Ovary (tissue), 9 donors: ENCODE measurements around the gene STIM1. TPM values are rescaled to one million over a fixed set of nuclear protein-coding genes. Genes with fewer than 3 reads are reported as not detected.
A peak's percentile ranks its signal among the peaks of the same experiment; 100 is the strongest.

Experiments
- DNase-seq, 5 donors: peaks; one replicate each; pipeline ENCODE4 v3.0.0-alpha.2; 2019 to 2020
- H3K27ac ChIP-seq, 2 donors: fragments of 200-600 bp; one replicate each; pipeline versions ENCODE4 v1.5.1 to v1.8.0; 2019 to 2022
- H3K27me3 ChIP-seq: fragments of 200-600 bp; one replicate; pipeline ENCODE4 v1.8.0; 2022
- H3K36me3 ChIP-seq: fragments of 200-600 bp; sonication (generic); one replicate; pipeline ENCODE4 v1.5.1; 2019
- H3K4me1 ChIP-seq: one replicate; pipeline ENCODE4 v1.8.1; 2013; ENCODE audit warnings: mild to moderate bottlenecking, moderate library complexity; ENCODE audit not compliant: insufficient read depth
- H3K4me3 ChIP-seq: fragments of 200-600 bp; sonication (generic); one replicate; pipeline ENCODE4 v1.5.1; 2017
- H3K9me3 ChIP-seq, 2 donors: fragments of 200-600 bp in 1 of 2; sonication (generic) in 1 of 2; one replicate each; pipeline versions ENCODE4 v1.5.1 to v1.8.1; 2013 to 2019; ENCODE audit warnings: mild to moderate bottlenecking in 1 of 2, moderate library complexity in 1 of 2
- EP300 ChIP-seq: sonication (generic); formaldehyde crosslinking; IDR thresholded peaks from one replicate; pipeline ENCODE4 v1.6.1; 2017; ENCODE audit warnings: antibody characterized with exemption
- POLR2A ChIP-seq: fragments of 450-650 bp; IDR thresholded peaks from one replicate; pipeline ENCODE4 v1.6.1; 2017; ENCODE audit warnings: antibody characterized with exemption, mild to moderate bottlenecking, moderate library complexity
- WGBS, 3 donors: extraction: QIAGEN DNeasy Blood & Tissue Kit in 1 of 3; methylation state at CpG; one replicate each; pipeline versions ENCODE4 v1.1.5 to v1.1.7; 2013 to 2017; 5-methylcytosine and 5-hydroxymethylcytosine counted together
- intact Hi-C, 4 donors: fragments of 100-400 bp; cut with DNase I; formaldehyde crosslinking; loops; one replicate each; pipeline versions ENCODE4 v1.11.0 to v1.15.1; 2022 to 2023
- polyA plus RNA-seq, 2 donors: library from polyadenylated mRNA; stranded (reverse); fragments of 200-250 nt in 1 of 2; fragments of 350-450 nt in 1 of 2; fragmentation: Illumina TruSeq in 1 of 2; extraction: RNeasy Lipid Tissue Mini Kit (QIAGEN cat#74804) in 1 of 2; gene quantifications; one replicate each; pipeline ENCODE4 v1.2.3, GENCODE V29; 2013 to 2014
- total RNA-seq, 7 donors: library from RNA; depleted of rRNA in 2 of 7; stranded (reverse); fragments of >200 nt in 2 of 7; fragmentation: NEBNext Ultra II Directional in 3 of 7; extraction: Animal tissue kit (Norgen Biotek cat#: 25700) in 3 of 7; gene quantifications; one replicate each; pipeline versions ENCODE4 v1.1.0 to v1.2.4, GENCODE V29; 2016 to 2023
- TF ChIP-seq, protein P1 (sequence below), 3 donors: fragments of 450-650 bp in 2 of 3; fragments of 200-600 bp in 1 of 3; IDR thresholded peaks; one replicate each; pipeline versions ENCODE4 v1.5.1 to v1.8.0; 2016 to 2022; ENCODE audit warnings: antibody characterized with exemption in 3 of 3, mild to moderate bottlenecking in 1 of 3
- donor health status: DM: no; HTN: no; CAD: no; lungs with moderate emphysema.
- donor health status: DM: no; HTN: no; CAD: no.
- donor health status: Bipolar disorder and iron deficiency.
- donor health status: DM: yes; HTN: yes; CAD: no.
- donor health status: DM: no; HTN: no; CAD: no.
- donor health status: DM: yes; HTN: yes; CAD: no.

Gene STIM1
- total and polyA plus RNA-seq, 9 donors, result 26.1 to 75.2 (median 58.7) TPM

DNA sequence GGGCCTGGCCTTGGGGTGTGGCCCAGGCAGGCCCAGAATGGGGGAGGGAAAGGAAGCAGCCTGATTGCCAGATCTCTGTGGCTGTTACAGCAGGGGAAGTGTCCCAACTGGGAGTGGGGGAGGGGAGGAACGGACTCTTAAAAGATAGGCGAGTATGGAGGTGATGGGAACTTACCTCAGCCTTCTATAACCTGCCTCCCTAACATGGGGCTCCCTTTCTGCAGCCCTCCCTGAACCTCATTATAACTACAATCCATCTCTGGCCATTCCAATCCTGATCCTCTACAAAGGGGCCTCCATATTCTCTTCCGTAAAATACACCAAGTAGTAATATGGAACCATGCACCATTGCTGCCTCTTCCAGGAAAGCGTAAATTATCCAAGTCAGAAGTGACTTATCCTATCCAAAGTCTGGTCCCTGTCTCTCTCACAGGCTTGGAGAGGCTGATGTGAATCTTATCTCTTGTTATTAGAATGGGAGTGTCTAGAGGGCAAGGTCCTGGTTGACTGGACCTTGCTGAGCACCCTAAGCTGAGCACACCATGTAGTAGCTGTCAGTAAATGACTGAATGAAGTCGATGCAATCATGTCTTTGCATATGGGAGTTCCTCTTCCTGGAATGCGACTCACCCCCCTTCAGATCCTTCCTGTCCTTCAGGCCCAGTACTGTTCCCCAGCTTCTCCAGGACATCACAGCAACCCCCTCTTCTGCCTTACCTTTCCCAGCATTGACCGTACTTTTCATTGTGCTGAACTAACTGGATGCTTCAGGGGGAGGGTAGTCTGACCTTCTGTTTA is 20.6 kb upstream of the STIM1 start:
- 76 to 81% (median 80%) methylated on average over 7 of the region's 7 CpGs for WGBS, 3 donors
- no peak for DNase-seq
- no peak overlapping the region for H3K27ac ChIP-seq
- no peak overlapping the region for H3K4me3 ChIP-seq
- intact Hi-C loops, result loop anchor here in 1 of 4 donors (5.0 kb wide), 1 partner anchor 38 kb away; the partner anchor contains the start of gene NUP98
- TF ChIP-seq, protein P1, sequence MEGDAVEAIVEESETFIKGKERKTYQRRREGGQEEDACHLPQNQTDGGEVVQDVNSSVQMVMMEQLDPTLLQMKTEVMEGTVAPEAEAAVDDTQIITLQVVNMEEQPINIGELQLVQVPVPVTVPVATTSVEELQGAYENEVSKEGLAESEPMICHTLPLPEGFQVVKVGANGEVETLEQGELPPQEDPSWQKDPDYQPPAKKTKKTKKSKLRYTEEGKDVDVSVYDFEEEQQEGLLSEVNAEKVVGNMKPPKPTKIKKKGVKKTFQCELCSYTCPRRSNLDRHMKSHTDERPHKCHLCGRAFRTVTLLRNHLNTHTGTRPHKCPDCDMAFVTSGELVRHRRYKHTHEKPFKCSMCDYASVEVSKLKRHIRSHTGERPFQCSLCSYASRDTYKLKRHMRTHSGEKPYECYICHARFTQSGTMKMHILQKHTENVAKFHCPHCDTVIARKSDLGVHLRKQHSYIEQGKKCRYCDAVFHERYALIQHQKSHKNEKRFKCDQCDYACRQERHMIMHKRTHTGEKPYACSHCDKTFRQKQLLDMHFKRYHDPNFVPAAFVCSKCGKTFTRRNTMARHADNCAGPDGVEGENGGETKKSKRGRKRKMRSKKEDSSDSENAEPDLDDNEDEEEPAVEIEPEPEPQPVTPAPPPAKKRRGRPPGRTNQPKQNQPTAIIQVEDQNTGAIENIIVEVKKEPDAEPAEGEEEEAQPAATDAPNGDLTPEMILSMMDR (IDR thresholded peaks at IDR 0.05), result no peak
- TF ChIP-seq POLR2A (no peak), EP300 (no peak)
- no peaks in the 10 kb centered on the region for H3K9me3 ChIP-seq
- no peaks in the 10 kb centered on the region for H3K27me3 ChIP-seq
- no peaks in the 10 kb centered on the region for H3K36me3 ChIP-seq
- peaks cover 17% of the 10 kb centered on the region for H3K4me1 ChIP-seq

DNA sequence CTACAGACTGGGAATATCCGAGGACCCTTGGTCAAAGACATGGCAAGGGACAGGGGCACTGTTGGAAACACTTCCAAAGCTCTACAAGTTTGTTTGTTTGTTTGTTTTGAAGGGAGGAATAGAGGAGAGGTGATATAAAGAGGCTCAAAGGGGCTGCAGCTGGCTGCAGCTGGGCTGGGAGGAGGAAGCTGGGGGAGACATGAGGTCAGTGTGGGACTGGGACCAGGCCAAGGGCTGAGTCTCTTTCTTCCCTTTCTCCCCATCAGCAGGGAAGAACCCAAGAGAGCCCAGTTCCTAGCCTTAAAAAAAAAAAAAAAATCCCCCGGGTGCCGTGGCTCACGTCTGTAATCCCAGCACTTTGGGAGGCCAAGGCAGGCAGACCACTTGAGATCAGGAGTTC is 19.7 kb upstream of the STIM1 start:
- no peak overlapping the region for H3K27ac ChIP-seq
- peak in 1 of 5 donors; percentile 54 for DNase-seq
- intact Hi-C loops, result loop anchor here in 1 of 4 donors (5.0 kb wide), 1 partner anchor 38 kb away; the partner anchor contains the start of gene NUP98
- no peaks in the 10 kb centered on the region for H3K36me3 ChIP-seq
- no peak overlapping the region for H3K4me3 ChIP-seq
- peaks cover 17% of the 10 kb centered on the region for H3K4me1 ChIP-seq
- TF ChIP-seq, protein P1 (IDR thresholded peaks at IDR 0.05), result no peak
- TF ChIP-seq POLR2A (no peak), EP300 (no peak)
- H3K9me3 ChIP-seq, result no peaks in the 10 kb centered on the region
- H3K27me3 ChIP-seq, result no peaks in the 10 kb centered on the region
- 18 to 39% (median 21%) methylated on average over 4 of the region's 4 CpGs for WGBS, 3 donors

DNA sequence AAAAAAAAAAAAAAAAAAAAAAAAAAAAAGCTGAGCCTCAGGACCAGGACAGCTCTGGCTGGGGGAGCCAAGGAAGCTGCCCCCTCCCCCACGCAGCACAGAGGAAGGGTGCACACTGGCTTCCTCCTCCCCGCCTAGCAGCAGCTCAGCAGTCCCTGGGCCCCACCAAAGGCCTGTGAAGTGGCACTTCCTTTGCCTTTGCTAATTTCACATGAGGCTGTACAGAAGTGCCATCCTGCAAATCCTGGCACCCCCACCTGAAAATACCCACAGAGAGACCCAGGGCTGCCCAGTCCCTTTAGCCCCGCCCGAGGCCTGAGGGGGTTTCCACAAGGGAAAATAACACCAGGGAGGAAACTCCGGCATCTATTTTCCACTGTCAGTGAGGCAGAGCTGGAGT is 18.6 kb upstream of the STIM1 start:
- H3K4me3 ChIP-seq, result no peak overlapping the region
- DNase-seq, result no peak
- no peaks in the 10 kb centered on the region for H3K9me3 ChIP-seq
- no peaks in the 10 kb centered on the region for H3K36me3 ChIP-seq
- no peak overlapping the region for H3K27ac ChIP-seq
- 57 to 64% (median 60%) methylated on average over 5 of the region's 5 CpGs for WGBS, 3 donors
- no peaks in the 10 kb centered on the region for H3K27me3 ChIP-seq
- intact Hi-C loops, result loop anchor here in 1 of 4 donors (5.0 kb wide), 1 partner anchor 40 kb away; the partner anchor contains the start of gene NUP98
- peaks cover 17% of the 10 kb centered on the region for H3K4me1 ChIP-seq
- no peak for TF ChIP-seq EP300
- TF ChIP-seq, protein P1 (IDR thresholded peaks at IDR 0.05), result no peak
- TF ChIP-seq POLR2A, result no peak

- H3K4me3 ChIP-seq, result no peak overlapping the region
- no peaks in the 10 kb centered on the region for H3K9me3 ChIP-seq
- intact Hi-C loops, result loop anchor here in 1 of 4 donors (5.0 kb wide), 1 partner anchor 40 kb away; the partner anchor contains the start of gene NUP98
- WGBS, 3 donors, result 88 to 95% (median 92%) methylated on average over 1 of the region's 1 CpG
- H3K27me3 ChIP-seq, result no peaks in the 10 kb centered on the region
- no peak for DNase-seq
- peaks cover 19% of the 10 kb centered on the region for H3K4me1 ChIP-seq
- no peak overlapping the region for H3K27ac ChIP-seq
- TF ChIP-seq POLR2A, result no peak
- TF ChIP-seq, protein P1 (IDR thresholded peaks at IDR 0.05), result no peak
- no peak for TF ChIP-seq EP300
- no peaks in the 10 kb centered on the region for H3K36me3 ChIP-seq
Measured at GRCh38 chr11:3837793-3838192, 17.7 kb upstream of the STIM1 start.
